ENCODE data around the gene HADHA.

Gene HADHA

GRCh38 chr2:26216587-26216986, 27.8 kb downstream of the HADHA start:
- POLR2A ChIA-PET (ENCODE audit: low non-redundant PET): no interaction called here
- no peak for TF ChIP-seq CTCF (conservative IDR thresholded peaks at IDR 0.05; ENCODE audit: low read depth)
- CTCF ChIA-PET: no interaction called here

GRCh38 chr2:26215833-26216232, 28.6 kb downstream of the HADHA start:
- no peak for TF ChIP-seq CTCF (conservative IDR thresholded peaks at IDR 0.05; ENCODE audit: low read depth)
- DNase-seq (ENCODE audit: low spot score): no peak
- CTCF ChIA-PET: no interaction called here
- H3K27ac ChIP-seq: no peak overlapping the region
- POLR2A ChIA-PET (ENCODE audit: low non-redundant PET): no interaction called here

More at GRCh38 chr2:26216587-26216986, 27.8 kb downstream of the HADHA start:
- no peak overlapping the region for H3K27ac ChIP-seq
- no peak for DNase-seq (ENCODE audit: low spot score)

GRCh38 chr2:26214759-26215158, 29.7 kb downstream of the HADHA start:
- POLR2A ChIA-PET (ENCODE audit: low non-redundant PET): no interaction called here

GRCh38 chr2:26212011-26212410, 32.4 kb downstream of the HADHA start:
- no peak overlapping the region for H3K27ac ChIP-seq
- no peak for DNase-seq (ENCODE audit: low spot score)
- ChIA-PET CTCF (interaction anchor here (0.6 kb wide), 1 partner anchor 85 kb away, joined by 3 read pairs; no protein-coding TSS in a partner anchor), POLR2A (ENCODE audit: low non-redundant PET) (no interaction called here)
- no peak for TF ChIP-seq CTCF (conservative IDR thresholded peaks at IDR 0.05; ENCODE audit: low read depth)

More at GRCh38 chr2:26214759-26215158, 29.7 kb downstream of the HADHA start:
- CTCF ChIA-PET: no interaction called here
- DNase-seq (ENCODE audit: low spot score): no peak
- TF ChIP-seq CTCF (conservative IDR thresholded peaks at IDR 0.05; ENCODE audit: low read depth): no peak
- H3K27ac ChIP-seq: no peak overlapping the region

- DNase-seq (ENCODE audit: low spot score): no peak
- H3K27ac ChIP-seq: no peak overlapping the region
- POLR2A ChIA-PET (ENCODE audit: low non-redundant PET): no interaction called here
- CTCF ChIA-PET: no interaction called here
- no peak for TF ChIP-seq CTCF (conservative IDR thresholded peaks at IDR 0.05; ENCODE audit: low read depth)
Measured at GRCh38 chr2:26203906-26204305, 40.5 kb downstream of the HADHA start.

- DNase-seq (ENCODE audit: low spot score): no peak
- H3K27ac ChIP-seq: no peak overlapping the region
- ChIA-PET CTCF (interaction anchor here (0.7 kb wide), 2 partner anchors 18 to 131 kb away, joined by 3 to 5 read pairs; no protein-coding TSS in a partner anchor), POLR2A (ENCODE audit: low non-redundant PET) (no interaction called here)
- TF ChIP-seq CTCF (conservative IDR thresholded peaks at IDR 0.05; ENCODE audit: low read depth): no peak
Measured at GRCh38 chr2:26202981-26203490, 41.4 kb downstream of the HADHA start.
